AG04450 (cell line): ENCODE data around the gene KRT40. TPM values are rescaled to one million over a fixed set of nuclear protein-coding genes. Genes with fewer than 3 reads are reported as not detected.

ENCODE experiments used
- CTCF ChIA-PET: fragments of 300-600, 350-600 bp; formaldehyde crosslinking; extraction: SDS; loops from one replicate; lab custom pipeline; 2022; ENCODE audit warnings: antibody characterized with exemption, inconsistent platforms; lab: Charles Lee
- POLR2A ChIA-PET: fragments of 350-600 bp; formaldehyde crosslinking; extraction: SDS; loops from one replicate; lab custom pipeline; 2021; ENCODE audit warnings: antibody characterized with exemption, inconsistent platforms; lab: Yijun Ruan, JAX
- DNase-seq: peaks from one replicate; pipeline ENCODE4 v3.0.0-alpha.2; 2011; ENCODE audit warnings: low read depth, low spot score
- H3K27ac ChIP-seq: one replicate; pipeline ENCODE4 v1.5.1; 2012; ENCODE audit warnings: low read depth, low read length, control low read depth
- H3K27me3 ChIP-seq: one replicate; pipeline ENCODE4 v1.6.0; 2012; ENCODE audit warnings: low read length; ENCODE audit not compliant: control insufficient read depth, insufficient read depth
- H3K4me3 ChIP-seq: 2 replicates; pipeline ENCODE4 v1.5.1; 2011; ENCODE audit warnings: mild to moderate bottlenecking, low read depth, low read length, control low read depth
- H3K9me3 ChIP-seq: 2 replicates; pipeline ENCODE4 v1.5.1; 2012; ENCODE audit warnings: low read length; ENCODE audit not compliant: control insufficient read depth, insufficient read depth
- polyA plus RNA-seq: library from polyadenylated mRNA; depleted of rRNA; stranded (reverse); fragments of >200 nt; gene quantifications from 2 replicates; pipeline ENCODE4 v1.2.3, GENCODE V29; 2011
- TF ChIP-seq, protein P1 (sequence below): IDR thresholded peaks from 2 replicates; pipeline ENCODE4 v1.5.1; 2011; ENCODE audit warnings: low read depth, low read length, control low read depth, inconsistent platforms

KRT40 gene
- polyA plus RNA-seq, 1 experiment: not detected

DNA sequence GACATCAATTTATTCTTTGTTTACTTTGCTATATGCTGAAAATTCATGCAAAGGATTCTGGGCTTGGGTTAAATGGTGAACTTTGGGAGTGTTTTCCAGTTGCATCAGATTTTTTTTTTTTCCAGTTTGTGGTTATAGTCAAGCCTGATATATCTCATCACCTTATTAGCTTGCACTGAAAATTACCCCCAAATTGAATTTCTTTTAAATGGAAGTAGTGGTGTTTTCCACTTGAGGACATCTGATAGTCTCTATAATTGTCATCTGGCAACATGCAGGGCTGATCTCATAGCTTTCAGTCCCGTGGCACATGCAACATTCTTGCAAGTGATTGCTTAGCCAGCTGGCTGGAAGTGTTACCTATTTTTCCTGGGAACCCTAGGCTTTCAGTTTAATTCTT lies 29.5 kb upstream of the KRT40 start:
- CTCF ChIA-PET: no interaction called here
- DNase-seq: peak; percentile 13
- no peak overlapping the region for H3K27ac ChIP-seq
- POLR2A ChIA-PET: no interaction called here
- H3K4me3 ChIP-seq: no peak overlapping the region
- H3K9me3 ChIP-seq: no peaks in the 10 kb centered on the region
- TF ChIP-seq, protein P1, sequence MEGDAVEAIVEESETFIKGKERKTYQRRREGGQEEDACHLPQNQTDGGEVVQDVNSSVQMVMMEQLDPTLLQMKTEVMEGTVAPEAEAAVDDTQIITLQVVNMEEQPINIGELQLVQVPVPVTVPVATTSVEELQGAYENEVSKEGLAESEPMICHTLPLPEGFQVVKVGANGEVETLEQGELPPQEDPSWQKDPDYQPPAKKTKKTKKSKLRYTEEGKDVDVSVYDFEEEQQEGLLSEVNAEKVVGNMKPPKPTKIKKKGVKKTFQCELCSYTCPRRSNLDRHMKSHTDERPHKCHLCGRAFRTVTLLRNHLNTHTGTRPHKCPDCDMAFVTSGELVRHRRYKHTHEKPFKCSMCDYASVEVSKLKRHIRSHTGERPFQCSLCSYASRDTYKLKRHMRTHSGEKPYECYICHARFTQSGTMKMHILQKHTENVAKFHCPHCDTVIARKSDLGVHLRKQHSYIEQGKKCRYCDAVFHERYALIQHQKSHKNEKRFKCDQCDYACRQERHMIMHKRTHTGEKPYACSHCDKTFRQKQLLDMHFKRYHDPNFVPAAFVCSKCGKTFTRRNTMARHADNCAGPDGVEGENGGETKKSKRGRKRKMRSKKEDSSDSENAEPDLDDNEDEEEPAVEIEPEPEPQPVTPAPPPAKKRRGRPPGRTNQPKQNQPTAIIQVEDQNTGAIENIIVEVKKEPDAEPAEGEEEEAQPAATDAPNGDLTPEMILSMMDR: no peak
- no peaks in the 10 kb centered on the region for H3K27me3 ChIP-seq

DNA sequence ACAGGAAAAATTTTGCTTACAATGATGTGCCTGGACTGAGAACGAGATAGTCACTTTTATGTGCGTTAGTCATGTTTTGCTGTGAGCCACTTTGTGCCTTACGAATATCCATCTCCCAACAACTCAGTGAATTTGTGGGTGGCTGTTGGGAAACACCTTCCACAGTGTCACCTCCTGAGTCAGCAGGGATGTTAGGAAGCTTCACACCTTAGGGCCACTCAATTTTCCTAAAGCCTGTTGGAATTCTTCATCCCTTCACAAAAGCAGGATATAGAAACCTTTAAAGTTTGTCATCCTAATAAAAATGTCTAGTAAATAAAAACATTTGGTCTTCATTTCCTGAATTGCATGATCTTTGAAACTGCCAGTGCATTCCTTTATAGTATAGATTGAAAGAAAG lies 29.1 kb upstream of the KRT40 start:
- ChIA-PET CTCF (no interaction called here), POLR2A (no interaction called here)
- no peak for DNase-seq
- no peak overlapping the region for H3K4me3 ChIP-seq
- H3K27ac ChIP-seq: no peak overlapping the region
- TF ChIP-seq, protein P1: no peak
- H3K27me3 ChIP-seq: no peaks in the 10 kb centered on the region
- no peaks in the 10 kb centered on the region for H3K9me3 ChIP-seq

DNA sequence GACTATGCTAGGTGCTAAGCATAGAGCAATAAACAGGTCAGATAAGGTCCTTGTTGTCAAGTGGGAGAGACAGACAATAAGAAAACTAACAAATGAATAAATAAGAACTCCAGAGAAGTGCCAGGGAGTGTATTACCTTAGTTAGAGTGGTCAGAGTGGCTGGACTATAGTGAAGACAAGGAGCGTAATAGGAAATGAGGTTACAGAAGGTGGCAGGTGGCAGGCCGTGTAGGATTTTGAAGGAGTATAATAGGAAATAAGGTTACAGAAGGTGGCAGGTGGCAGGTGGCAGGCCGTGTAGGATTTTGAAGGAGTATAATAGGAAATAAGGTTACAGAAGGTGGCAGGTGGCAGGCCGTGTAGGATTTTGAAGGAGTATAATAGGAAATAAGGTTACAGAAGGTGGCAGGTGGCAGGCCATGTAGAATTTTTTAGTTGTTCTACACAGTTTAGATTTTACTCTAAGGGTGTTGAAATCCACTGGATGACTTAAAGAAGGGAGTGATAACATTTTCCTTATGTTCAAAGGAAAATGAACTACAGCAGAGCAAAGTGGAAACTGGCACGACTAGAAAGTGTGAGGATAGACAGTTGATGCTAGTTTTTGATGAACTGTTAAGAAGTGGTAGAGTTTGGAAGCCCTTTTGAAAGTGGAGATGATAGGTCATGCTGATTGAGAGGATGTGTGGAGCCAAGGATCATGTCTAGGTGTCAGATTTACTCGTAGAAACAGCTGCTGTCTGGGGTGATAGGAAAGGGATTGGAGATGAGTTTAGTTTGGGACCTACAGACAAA lies 28.4 kb upstream of the KRT40 start:
- TF ChIP-seq, protein P1: no peak
- ChIA-PET POLR2A (no interaction called here), CTCF (no interaction called here)
- Histone ChIP-seq H3K4me3 (no peak overlapping the region), H3K9me3 (no peaks in the 10 kb centered on the region), H3K27ac (no peak overlapping the region), H3K27me3 (no peaks in the 10 kb centered on the region)
- DNase-seq: no peak

DNA sequence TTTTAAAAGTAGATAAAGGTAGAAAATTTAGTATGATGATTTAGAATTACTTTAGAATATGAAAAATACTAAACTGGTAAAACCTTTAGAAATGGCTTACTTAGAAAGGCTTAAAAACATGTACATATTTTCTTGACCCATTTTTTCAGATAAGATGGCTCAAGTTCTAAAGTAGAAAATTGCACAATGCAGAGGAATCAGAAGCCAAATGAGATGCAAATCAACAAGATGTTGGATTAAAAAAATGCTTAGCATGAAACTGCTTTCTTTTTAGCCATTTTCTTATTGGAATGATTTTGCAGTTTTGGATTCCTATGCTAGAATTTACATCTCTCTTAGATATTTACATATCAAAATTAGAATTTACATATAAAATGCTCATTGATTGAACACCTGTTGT lies 26.3 kb upstream of the KRT40 start:
- TF ChIP-seq, protein P1: no peak
- H3K27me3 ChIP-seq: no peaks in the 10 kb centered on the region
- CTCF ChIA-PET: no interaction called here
- H3K9me3 ChIP-seq: no peaks in the 10 kb centered on the region
- no peak overlapping the region for H3K4me3 ChIP-seq
- H3K27ac ChIP-seq: no peak overlapping the region
- no peak for DNase-seq
- POLR2A ChIA-PET: interaction anchor here (0.8 kb wide), 1 partner anchor 97 kb away, joined by 3 read pairs; no protein-coding TSS in a partner anchor

DNA sequence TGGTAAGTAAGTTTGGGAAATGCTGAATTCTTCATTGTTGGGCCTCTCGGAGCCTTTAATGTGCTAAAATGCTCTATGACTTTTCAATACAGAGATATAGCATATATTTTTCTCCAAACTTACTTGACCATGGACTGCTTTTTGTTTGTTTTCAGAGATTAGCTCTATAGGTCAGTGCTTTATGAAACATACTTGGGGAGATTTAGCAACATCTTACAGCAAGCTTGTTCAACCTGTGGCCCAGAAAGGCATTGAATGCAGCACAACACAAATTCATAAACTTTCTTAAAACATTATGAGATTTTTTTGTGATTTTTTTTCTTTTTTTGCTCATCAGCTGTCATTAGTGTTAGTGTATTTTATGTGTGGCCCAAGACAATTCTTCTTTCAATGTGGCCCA lies 25.8 kb upstream of the KRT40 start:
- Histone ChIP-seq H3K27me3 (no peaks in the 10 kb centered on the region), H3K9me3 (no peaks in the 10 kb centered on the region), H3K27ac (no peak overlapping the region), H3K4me3 (no peak overlapping the region)
- ChIA-PET POLR2A (interaction anchor here (0.8 kb wide), 1 partner anchor 97 kb away, joined by 3 read pairs; no protein-coding TSS in a partner anchor), CTCF (no interaction called here)
- TF ChIP-seq, protein P1: no peak
- no peak for DNase-seq
